ENCODE data around the gene MAPK6.

The MAPK6 gene

DNA sequence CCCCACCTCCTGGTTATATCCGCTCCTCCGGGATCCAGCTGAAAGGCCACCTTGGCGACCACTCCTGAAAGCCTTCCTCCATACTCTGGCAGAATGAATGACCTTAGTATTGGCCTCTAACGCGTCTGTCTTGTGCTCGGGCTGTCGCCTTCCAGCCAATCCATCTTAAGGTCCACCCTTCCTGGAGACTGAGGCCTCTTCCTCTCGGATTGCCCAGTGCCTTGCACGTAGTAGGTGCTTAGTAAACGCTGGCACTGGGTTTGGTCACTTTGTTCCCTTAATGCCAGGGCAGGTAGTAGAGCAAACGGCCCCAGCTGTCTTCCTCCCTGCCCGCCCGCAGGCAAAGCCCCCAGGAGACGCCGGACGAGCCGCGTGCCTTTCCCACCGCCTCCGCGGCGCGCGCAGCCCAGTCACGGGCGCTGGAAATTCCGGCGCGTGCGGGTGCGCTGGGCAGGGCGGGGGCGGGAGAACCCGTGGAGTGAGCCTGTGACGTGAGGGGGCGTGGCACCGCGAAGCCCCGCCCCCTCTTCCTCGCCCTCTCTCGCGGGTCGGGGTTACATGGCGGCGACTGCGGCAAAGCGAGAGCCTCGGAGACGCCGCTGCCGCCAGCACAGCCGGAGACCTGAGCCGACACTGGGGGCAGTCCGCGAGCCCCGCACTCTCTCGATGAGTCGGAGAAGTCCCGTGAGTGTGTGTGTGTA is at the start of gene MAPK6:
Gene MAPK6 (plus strand): TSS at position 527 of the 701 bp plus-strand sequence. CDS start 27,242 bp downstream, outside the sequence.
- peak within 1 kb of the TSS; percentile 95 to 98 for H3K9ac ChIP-seq (ENCODE audit: low read depth in 1 of 2, low read length in 2 of 2)
- peak within 1 kb of the TSS; percentile 89 to 94 for H3K4me3 ChIP-seq (ENCODE audit: low read depth in 1 of 2, low read length in 2 of 2)
- H3K36me3 ChIP-seq (ENCODE audit: control insufficient read depth in 1 of 2, insufficient read depth in 2 of 2, low read length in 2 of 2), result no peaks in the 10 kb centered on the region
- no peaks in the 10 kb centered on the region for H3K9me3 ChIP-seq (ENCODE audit: control insufficient read depth in 1 of 2, low read length in 2 of 2)
- peaks cover 11 to 26% of the 10 kb centered on the region in 2 donors for H3K4me1 ChIP-seq (ENCODE audit: control insufficient read depth in 1 of 2, insufficient read depth in 2 of 2, low read length in 2 of 2)
- peak within 1 kb of the TSS; percentile 89 for H3K27ac ChIP-seq (ENCODE audit: low read depth, low read length)
- no peaks in the 10 kb centered on the region for H3K27me3 ChIP-seq (ENCODE audit: control insufficient read depth in 1 of 2, insufficient read depth in 2 of 2, low read length in 2 of 2)

DNA sequence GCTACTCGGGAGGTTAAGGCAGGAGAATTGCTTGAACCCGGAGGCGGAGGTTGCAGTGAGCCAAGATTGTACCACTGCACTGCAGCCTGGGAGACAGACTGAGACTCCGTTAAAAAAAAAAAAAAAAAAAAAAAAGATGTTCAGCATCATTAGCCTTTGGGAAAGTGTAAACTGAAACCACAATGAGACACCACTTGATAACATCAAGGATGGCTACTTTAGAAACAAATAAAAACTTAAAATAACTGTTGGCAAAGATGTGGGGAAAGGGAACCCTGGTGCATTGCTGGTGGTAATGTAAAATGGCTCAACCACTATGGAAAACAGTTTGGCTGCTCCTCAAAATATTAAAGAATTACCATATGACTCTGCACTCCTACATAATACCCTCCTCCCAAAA is 49.3 kb upstream of the MAPK6 start:
- peak overlapping the region in 1 of 2 donors; percentile 22 for H3K4me3 ChIP-seq (ENCODE audit: low read depth in 1 of 2, low read length in 2 of 2)
- H3K27ac ChIP-seq (ENCODE audit: low read depth, low read length), result no peak overlapping the region
- peaks cover 0 to 6% of the 10 kb centered on the region in 2 donors for H3K9me3 ChIP-seq (ENCODE audit: control insufficient read depth in 1 of 2, low read length in 2 of 2)
- peaks cover 5 to 12% of the 10 kb centered on the region in 2 donors for H3K36me3 ChIP-seq (ENCODE audit: control insufficient read depth in 1 of 2, insufficient read depth in 2 of 2, low read length in 2 of 2)
- no peak overlapping the region for H3K9ac ChIP-seq (ENCODE audit: low read depth in 1 of 2, low read length in 2 of 2)
- H3K4me1 ChIP-seq (ENCODE audit: control insufficient read depth in 1 of 2, insufficient read depth in 2 of 2, low read length in 2 of 2), result peaks cover 18% of the 10 kb centered on the region in 2 donors
- H3K27me3 ChIP-seq (ENCODE audit: control insufficient read depth in 1 of 2, insufficient read depth in 2 of 2, low read length in 2 of 2), result no peaks in the 10 kb centered on the region

DNA sequence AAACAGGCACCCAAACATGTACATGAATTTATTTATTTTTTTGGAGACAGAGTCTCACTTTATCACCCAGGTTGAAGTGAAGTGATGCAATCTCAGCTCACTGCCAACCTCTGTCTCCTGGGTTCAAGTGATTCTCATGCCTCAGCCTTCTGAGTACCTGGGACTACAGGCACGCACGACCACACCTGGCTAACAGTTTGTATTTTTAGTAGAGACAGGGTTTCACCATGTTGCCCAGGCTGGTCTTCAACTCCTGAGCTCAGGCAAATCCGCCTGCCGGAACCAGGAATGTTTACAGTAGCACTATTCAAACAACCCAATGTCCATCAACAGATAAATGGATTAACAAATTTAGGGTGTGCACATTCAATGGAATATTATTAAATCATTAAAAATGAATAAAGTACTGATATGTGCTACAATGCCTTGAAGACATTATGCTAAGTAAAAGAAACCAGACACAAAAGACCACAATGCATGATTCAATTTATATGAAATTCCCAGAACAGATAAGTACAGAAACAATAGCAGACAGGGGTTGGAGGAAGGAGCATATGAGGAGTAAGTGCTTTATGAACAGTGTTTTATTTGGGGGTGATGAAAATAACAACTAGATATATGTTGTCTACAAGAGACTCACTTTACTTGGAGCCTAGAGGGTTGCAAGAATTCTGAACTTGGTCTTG is 48.7 kb upstream of the MAPK6 start:
- Histone ChIP-seq H3K36me3 (ENCODE audit: control insufficient read depth in 1 of 2, insufficient read depth in 2 of 2, low read length in 2 of 2) (peaks cover 5 to 6% of the 10 kb centered on the region in 2 donors), H3K4me3 (ENCODE audit: low read depth in 1 of 2, low read length in 2 of 2) (peak overlapping the region; percentile 98 to 100), H3K27ac (ENCODE audit: low read depth, low read length) (no peak overlapping the region), H3K9ac (ENCODE audit: low read depth in 1 of 2, low read length in 2 of 2) (no peak overlapping the region), H3K27me3 (ENCODE audit: control insufficient read depth in 1 of 2, insufficient read depth in 2 of 2, low read length in 2 of 2) (no peaks in the 10 kb centered on the region), H3K4me1 (ENCODE audit: control insufficient read depth in 1 of 2, insufficient read depth in 2 of 2, low read length in 2 of 2) (peaks cover 18% of the 10 kb centered on the region in 2 donors), H3K9me3 (ENCODE audit: control insufficient read depth in 1 of 2, low read length in 2 of 2) (peaks cover 0 to 6% of the 10 kb centered on the region in 2 donors)

GRCh38 chr15:51971032-51971374 is 48.0 kb upstream of the MAPK6 start:
- no peaks in the 10 kb centered on the region for H3K27me3 ChIP-seq (ENCODE audit: control insufficient read depth in 1 of 2, insufficient read depth in 2 of 2, low read length in 2 of 2)
- peaks cover 18% of the 10 kb centered on the region in 2 donors for H3K4me1 ChIP-seq (ENCODE audit: control insufficient read depth in 1 of 2, insufficient read depth in 2 of 2, low read length in 2 of 2)
- H3K4me3 ChIP-seq (ENCODE audit: low read depth in 1 of 2, low read length in 2 of 2), result peak overlapping the region; percentile 98 to 100
- H3K27ac ChIP-seq (ENCODE audit: low read depth, low read length), result no peak overlapping the region
- peaks cover 0 to 6% of the 10 kb centered on the region in 2 donors for H3K9me3 ChIP-seq (ENCODE audit: control insufficient read depth in 1 of 2, low read length in 2 of 2)
- H3K9ac ChIP-seq (ENCODE audit: low read depth in 1 of 2, low read length in 2 of 2), result peak overlapping the region; percentile 83 to 100
- H3K36me3 ChIP-seq (ENCODE audit: control insufficient read depth in 1 of 2, insufficient read depth in 2 of 2, low read length in 2 of 2), result peaks cover under 1 to 1% of the 10 kb centered on the region in 2 donors

GRCh38 chr15:51971375-51972133 is 47.5 kb upstream of the MAPK6 start, which contains the start of gene LEO1:
TSS of gene LEO1 (minus strand) at chr15:51971778. CDS start at chr15:51971745, 33 bp downstream.
- H3K9me3 ChIP-seq (ENCODE audit: control insufficient read depth in 1 of 2, low read length in 2 of 2), result peaks cover 0 to 6% of the 10 kb centered on the region in 2 donors
- no peaks in the 10 kb centered on the region for H3K27me3 ChIP-seq (ENCODE audit: control insufficient read depth in 1 of 2, insufficient read depth in 2 of 2, low read length in 2 of 2)
- peak within 1 kb of the TSS; percentile 83 to 100 for H3K9ac ChIP-seq (ENCODE audit: low read depth in 1 of 2, low read length in 2 of 2)
- H3K4me3 ChIP-seq (ENCODE audit: low read depth in 1 of 2, low read length in 2 of 2), result peak within 1 kb of the TSS; percentile 98 to 100
- H3K36me3 ChIP-seq (ENCODE audit: control insufficient read depth in 1 of 2, insufficient read depth in 2 of 2, low read length in 2 of 2), result no peaks in the 10 kb centered on the region
- peak within 1 kb of the TSS; percentile 86 for H3K27ac ChIP-seq (ENCODE audit: low read depth, low read length)
- H3K4me1 ChIP-seq (ENCODE audit: control insufficient read depth in 1 of 2, insufficient read depth in 2 of 2, low read length in 2 of 2), result peaks cover 18% of the 10 kb centered on the region in 2 donors

DNA sequence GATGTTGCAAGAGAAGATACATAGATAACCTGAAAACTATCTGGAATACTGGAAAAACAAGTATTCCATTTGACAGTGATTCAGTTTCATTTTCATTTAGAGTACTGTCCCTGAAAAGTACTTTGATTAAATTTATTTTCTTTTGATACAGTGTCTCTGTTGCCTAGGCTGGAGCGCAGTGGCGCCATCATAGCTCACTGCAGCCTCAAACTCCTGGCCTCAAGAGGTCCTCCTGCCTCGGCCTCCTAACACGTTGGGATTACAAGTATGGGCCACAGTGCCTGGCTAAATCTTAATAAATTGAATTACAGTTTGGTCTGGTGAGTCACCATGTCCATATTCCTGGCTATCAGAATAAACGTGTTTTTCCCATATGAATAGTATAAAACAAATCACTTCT is 45.8 kb upstream of the MAPK6 start:
- Histone ChIP-seq H3K9me3 (ENCODE audit: control insufficient read depth in 1 of 2, low read length in 2 of 2) (no peaks in the 10 kb centered on the region), H3K4me3 (ENCODE audit: low read depth in 1 of 2, low read length in 2 of 2) (no peak overlapping the region), H3K9ac (ENCODE audit: low read depth in 1 of 2, low read length in 2 of 2) (no peak overlapping the region), H3K36me3 (ENCODE audit: control insufficient read depth in 1 of 2, insufficient read depth in 2 of 2, low read length in 2 of 2) (no peaks in the 10 kb centered on the region), H3K27ac (ENCODE audit: low read depth, low read length) (no peak overlapping the region), H3K27me3 (ENCODE audit: control insufficient read depth in 1 of 2, insufficient read depth in 2 of 2, low read length in 2 of 2) (no peaks in the 10 kb centered on the region), H3K4me1 (ENCODE audit: control insufficient read depth in 1 of 2, insufficient read depth in 2 of 2, low read length in 2 of 2) (peaks cover 18% of the 10 kb centered on the region in 2 donors)

DNA sequence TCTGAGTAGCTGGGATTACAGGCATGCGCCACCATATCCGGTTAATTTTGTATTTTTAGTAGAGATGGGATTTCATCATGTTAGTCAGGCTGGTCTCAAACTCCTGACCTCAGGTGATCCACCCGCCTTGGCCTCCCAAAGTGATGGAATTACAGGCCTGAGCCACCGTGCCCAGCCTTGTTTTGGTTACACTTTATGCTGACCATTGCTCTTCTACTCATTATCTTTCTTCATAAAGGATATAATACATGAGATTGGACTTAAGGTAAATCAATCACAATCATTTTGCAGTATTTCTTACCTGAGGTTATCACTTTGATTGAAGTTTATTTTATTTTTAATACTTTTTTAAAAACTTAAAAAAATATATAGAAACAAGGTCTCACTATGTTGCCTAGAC is 45.2 kb upstream of the MAPK6 start:
- Histone ChIP-seq H3K9me3 (ENCODE audit: control insufficient read depth in 1 of 2, low read length in 2 of 2) (no peaks in the 10 kb centered on the region), H3K4me1 (ENCODE audit: control insufficient read depth in 1 of 2, insufficient read depth in 2 of 2, low read length in 2 of 2) (peaks cover 18% of the 10 kb centered on the region in 2 donors), H3K27ac (ENCODE audit: low read depth, low read length) (no peak overlapping the region), H3K27me3 (ENCODE audit: control insufficient read depth in 1 of 2, insufficient read depth in 2 of 2, low read length in 2 of 2) (no peaks in the 10 kb centered on the region), H3K36me3 (ENCODE audit: control insufficient read depth in 1 of 2, insufficient read depth in 2 of 2, low read length in 2 of 2) (no peaks in the 10 kb centered on the region), H3K4me3 (ENCODE audit: low read depth in 1 of 2, low read length in 2 of 2) (no peak overlapping the region), H3K9ac (ENCODE audit: low read depth in 1 of 2, low read length in 2 of 2) (no peak overlapping the region)

DNA sequence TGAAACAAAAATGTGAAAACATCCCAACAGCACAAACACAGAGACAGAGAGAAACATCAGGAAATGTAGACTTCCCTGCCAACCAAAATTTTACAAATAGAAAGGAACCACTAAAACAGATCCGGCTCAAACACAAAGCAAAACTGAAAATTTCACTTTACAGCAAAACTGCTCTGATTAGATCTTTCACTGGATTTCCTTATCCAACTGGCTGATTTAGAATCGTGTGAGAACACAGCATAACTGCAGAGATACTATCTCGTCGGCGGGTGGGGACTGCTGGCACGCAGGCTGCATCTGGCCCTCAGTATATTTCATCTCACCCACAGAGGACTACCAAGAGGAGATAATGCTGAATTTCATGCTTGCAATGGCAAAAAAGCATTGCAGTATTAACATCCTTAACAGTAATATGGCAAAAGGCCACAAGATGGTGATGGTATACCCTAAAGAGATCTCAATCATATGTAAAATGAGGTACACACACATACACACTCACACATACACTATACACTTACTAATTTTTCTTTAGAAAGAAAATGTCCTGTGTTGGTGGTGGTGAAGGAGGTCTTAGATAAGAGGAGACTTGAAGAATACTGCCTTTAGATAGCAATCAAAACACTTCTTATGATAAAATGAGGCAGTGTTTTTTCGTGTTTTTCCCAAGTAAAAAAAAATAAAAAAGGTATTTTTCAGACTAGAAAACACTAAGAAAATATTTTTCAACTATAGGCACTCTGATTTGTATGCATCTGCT is 36.8 kb upstream of the MAPK6 start:
- no peaks in the 10 kb centered on the region for H3K36me3 ChIP-seq (ENCODE audit: control insufficient read depth in 1 of 2, insufficient read depth in 2 of 2, low read length in 2 of 2)
- H3K27me3 ChIP-seq (ENCODE audit: control insufficient read depth in 1 of 2, insufficient read depth in 2 of 2, low read length in 2 of 2), result no peaks in the 10 kb centered on the region
- H3K9me3 ChIP-seq (ENCODE audit: control insufficient read depth in 1 of 2, low read length in 2 of 2), result no peaks in the 10 kb centered on the region
- peaks cover 14 to 15% of the 10 kb centered on the region in 2 donors for H3K4me1 ChIP-seq (ENCODE audit: control insufficient read depth in 1 of 2, insufficient read depth in 2 of 2, low read length in 2 of 2)
- H3K4me3 ChIP-seq (ENCODE audit: low read depth in 1 of 2, low read length in 2 of 2), result peak overlapping the region; percentile 27 to 48
- peak overlapping the region; percentile 35 to 50 for H3K9ac ChIP-seq (ENCODE audit: low read depth in 1 of 2, low read length in 2 of 2)
- peak overlapping the region; percentile 64 for H3K27ac ChIP-seq (ENCODE audit: low read depth, low read length)

DNA sequence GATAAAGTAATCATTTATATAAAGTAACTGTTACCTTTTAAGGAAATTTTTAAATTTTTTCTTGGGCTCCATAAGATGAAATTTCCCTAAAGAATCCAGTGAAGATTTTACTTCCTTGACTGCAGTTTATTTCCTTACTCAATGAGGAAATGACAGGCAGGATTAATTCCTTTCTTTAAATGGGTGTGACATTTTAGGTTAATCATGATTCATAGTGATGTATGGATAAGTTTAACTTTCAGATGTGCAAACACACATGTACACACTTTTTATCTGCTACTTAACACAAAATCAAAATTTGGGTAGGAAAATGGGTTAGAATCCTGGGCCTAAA is 36.3 kb upstream of the MAPK6 start:
- Histone ChIP-seq H3K9ac (ENCODE audit: low read depth in 1 of 2, low read length in 2 of 2) (no peak overlapping the region), H3K4me1 (ENCODE audit: control insufficient read depth in 1 of 2, insufficient read depth in 2 of 2, low read length in 2 of 2) (peaks cover 14 to 15% of the 10 kb centered on the region in 2 donors), H3K27ac (ENCODE audit: low read depth, low read length) (no peak overlapping the region), H3K36me3 (ENCODE audit: control insufficient read depth in 1 of 2, insufficient read depth in 2 of 2, low read length in 2 of 2) (no peaks in the 10 kb centered on the region), H3K27me3 (ENCODE audit: control insufficient read depth in 1 of 2, insufficient read depth in 2 of 2, low read length in 2 of 2) (no peaks in the 10 kb centered on the region), H3K9me3 (ENCODE audit: control insufficient read depth in 1 of 2, low read length in 2 of 2) (no peaks in the 10 kb centered on the region), H3K4me3 (ENCODE audit: low read depth in 1 of 2, low read length in 2 of 2) (no peak overlapping the region)

Data from duodenal mucosa (tissue), 2 donors.